Body of pancreas (tissue), 4 donors: ENCODE results near the gene AP1S1. TPM values are rescaled to one million over a fixed set of nuclear protein-coding genes. Genes with fewer than 3 reads are reported as not detected.

Source experiments
- ATAC-seq: fragments of 150-250 bp; one replicate; pipeline ENCODE4 v1.9.1; 2016
- DNase-seq, 4 donors: peaks; one replicate each; pipeline ENCODE4 v3.0.0-alpha.2; 2019
- H3K27ac ChIP-seq, 4 donors: fragments of 200-600 bp; sonication (generic); 1 replicate in 3 of 4; 2 replicates in 1 of 4; pipeline versions ENCODE4 v1.5.1 to v1.6.1; 2016 to 2019; ENCODE audit warnings: mild to moderate bottlenecking in 1 of 4, mixed read lengths in 1 of 4, moderate library complexity in 1 of 4
- H3K27me3 ChIP-seq, 2 donors: fragments of 200-600 bp; sonication (generic); one replicate each; pipeline ENCODE4 v1.6.0; 2016; ENCODE audit warnings: mild to moderate bottlenecking in 1 of 2
- H3K36me3 ChIP-seq, 2 donors: fragments of 200-600 bp; sonication (generic); replicated peaks in 1 of 2; 2 replicates each; pipeline ENCODE4 v1.5.1; 2016; ENCODE audit warnings: low read depth in 2 of 2; ENCODE audit not compliant: insufficient read depth in 1 of 2
- H3K4me1 ChIP-seq: fragments of 200-600 bp; sonication (generic); one replicate; pipeline ENCODE4 v1.6.0; 2016
- H3K4me3 ChIP-seq, 2 donors: fragments of 200-600 bp; sonication (generic); 1 replicate in 1 of 2; 2 replicates in 1 of 2; pipeline ENCODE4 v1.5.1; 2016 to 2019
- H3K9me3 ChIP-seq, 3 donors: fragments of 200-600 bp; sonication (generic); 1 replicate in 2 of 3; 2 replicates in 1 of 3; pipeline ENCODE4 v1.5.1; 2016
- POLR2A ChIP-seq, 3 donors: fragments of 450-650 bp; IDR thresholded peaks; one replicate each; pipeline ENCODE4 v1.6.1; 2016; ENCODE audit warnings: antibody characterized with exemption in 3 of 3, mild to moderate bottlenecking in 2 of 3
- WGBS, 2 donors: methylation state at CpG; one replicate each; pipeline ENCODE4 v1.1.5; 2017; 5-methylcytosine and 5-hydroxymethylcytosine counted together
- intact Hi-C: fragments of 100-400 bp; cut with DNase I; formaldehyde crosslinking; loops from one replicate; pipeline ENCODE4 v1.15.1; 2023
- total RNA-seq, 2 donors: library from RNA; depleted of rRNA; stranded (reverse); fragments of >200 nt; gene quantifications; one replicate each; pipeline ENCODE4 v1.1.0, GENCODE V29; 2016
- TF ChIP-seq, protein P1 (sequence below), 7 experiments: fragments of 450-650 bp in 4 of 7; fragments of 200-600 bp in 3 of 7; sonication (generic) in 3 of 7; IDR thresholded peaks; one replicate each; pipeline ENCODE4 v1.5.1; 2016 to 2019; ENCODE audit warnings: antibody characterized with exemption in 7 of 7

AP1S1 gene
- total RNA-seq, 2 donors from 2014 or later, result 12.2 to 23.6 TPM

- Histone ChIP-seq H3K27ac (no peak overlapping the region), H3K27me3 (peaks cover 0 to 10% of the 10 kb centered on the region in 2 donors), H3K4me3 (no peak overlapping the region), H3K36me3 (no peaks in the 10 kb centered on the region), H3K9me3 (no peaks in the 10 kb centered on the region), H3K4me1 (peaks cover under 1% of the 10 kb centered on the region)
- no peak for TF ChIP-seq POLR2A (IDR thresholded peaks at IDR 0.05)
- TF ChIP-seq, protein P1, sequence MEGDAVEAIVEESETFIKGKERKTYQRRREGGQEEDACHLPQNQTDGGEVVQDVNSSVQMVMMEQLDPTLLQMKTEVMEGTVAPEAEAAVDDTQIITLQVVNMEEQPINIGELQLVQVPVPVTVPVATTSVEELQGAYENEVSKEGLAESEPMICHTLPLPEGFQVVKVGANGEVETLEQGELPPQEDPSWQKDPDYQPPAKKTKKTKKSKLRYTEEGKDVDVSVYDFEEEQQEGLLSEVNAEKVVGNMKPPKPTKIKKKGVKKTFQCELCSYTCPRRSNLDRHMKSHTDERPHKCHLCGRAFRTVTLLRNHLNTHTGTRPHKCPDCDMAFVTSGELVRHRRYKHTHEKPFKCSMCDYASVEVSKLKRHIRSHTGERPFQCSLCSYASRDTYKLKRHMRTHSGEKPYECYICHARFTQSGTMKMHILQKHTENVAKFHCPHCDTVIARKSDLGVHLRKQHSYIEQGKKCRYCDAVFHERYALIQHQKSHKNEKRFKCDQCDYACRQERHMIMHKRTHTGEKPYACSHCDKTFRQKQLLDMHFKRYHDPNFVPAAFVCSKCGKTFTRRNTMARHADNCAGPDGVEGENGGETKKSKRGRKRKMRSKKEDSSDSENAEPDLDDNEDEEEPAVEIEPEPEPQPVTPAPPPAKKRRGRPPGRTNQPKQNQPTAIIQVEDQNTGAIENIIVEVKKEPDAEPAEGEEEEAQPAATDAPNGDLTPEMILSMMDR (IDR thresholded peaks at IDR 0.05), result no peak
- no peak for DNase-seq
- 49 to 52% methylated on average over 5 of the region's 5 CpGs for WGBS, 2 donors
- no peak for ATAC-seq
- intact Hi-C loops, result no loop called here
Observed at GRCh38 chr7:101185258-101185839, 31.1 kb downstream of the AP1S1 start.

GRCh38 chr7:101186194-101186593, 31.9 kb downstream of the AP1S1 start:
- Histone ChIP-seq H3K9me3 (no peaks in the 10 kb centered on the region), H3K27me3 (peaks cover 0 to 3% of the 10 kb centered on the region in 2 donors), H3K27ac (no peak overlapping the region), H3K4me3 (no peak overlapping the region), H3K4me1 (no peaks in the 10 kb centered on the region), H3K36me3 (no peaks in the 10 kb centered on the region)
- DNase-seq, result no peak
- TF ChIP-seq POLR2A (IDR thresholded peaks at IDR 0.05), result no peak
- TF ChIP-seq, protein P1 (IDR thresholded peaks at IDR 0.05), result no peak
- WGBS, 2 donors, result 38 to 52% methylated on average over 6 of the region's 6 CpGs
- intact Hi-C loops, result no loop called here
- no peak for ATAC-seq

DNA sequence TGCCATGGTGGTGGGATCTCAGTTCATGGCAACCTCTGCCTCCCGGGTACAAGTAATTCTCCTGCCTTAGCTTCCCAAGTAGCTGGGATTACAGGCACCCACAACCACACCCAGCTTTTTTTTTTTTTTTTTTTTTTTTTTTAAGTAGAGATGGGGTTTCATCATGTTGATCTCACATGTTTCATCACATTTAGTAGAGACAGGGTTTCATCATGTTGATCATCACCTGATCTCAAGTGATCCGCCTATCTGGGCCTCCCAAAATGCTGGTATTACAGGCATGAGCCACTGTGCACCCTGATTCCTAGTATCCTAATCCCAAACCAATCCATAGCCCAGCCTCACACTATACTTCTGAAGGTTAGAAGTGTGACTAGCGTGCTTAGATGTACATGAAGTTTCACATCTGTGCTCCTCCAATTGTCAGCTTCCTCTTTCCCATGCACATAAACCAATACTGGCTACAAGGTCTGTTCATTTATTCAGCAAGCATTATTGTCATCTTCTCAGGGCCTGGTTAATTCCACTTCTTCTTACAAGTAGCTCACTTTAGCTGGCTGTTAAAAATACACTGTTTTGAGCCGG, 32.7 kb downstream of the AP1S1 start:
- WGBS, 2 donors, result 78 to 83% methylated on average over 4 of the region's 4 CpGs
- no peak for ATAC-seq
- intact Hi-C loops, result no loop called here

GRCh38 chr7:101189109-101189508, 34.8 kb downstream of the AP1S1 start:
- ATAC-seq, result no peak
- H3K27ac ChIP-seq, result no peak overlapping the region

More for the DNA sequence above, 32.7 kb downstream of the AP1S1 start:
- no peaks in the 10 kb centered on the region for H3K9me3 ChIP-seq
- TF ChIP-seq POLR2A (IDR thresholded peaks at IDR 0.05), result no peak
- TF ChIP-seq, protein P1 (IDR thresholded peaks at IDR 0.05), result no peak
- H3K36me3 ChIP-seq, result no peaks in the 10 kb centered on the region
- H3K27me3 ChIP-seq, result no peaks in the 10 kb centered on the region
- H3K4me1 ChIP-seq, result no peaks in the 10 kb centered on the region
- no peak for DNase-seq
- H3K27ac ChIP-seq, result no peak overlapping the region
- no peak overlapping the region for H3K4me3 ChIP-seq

More at GRCh38 chr7:101189109-101189508, 34.8 kb downstream of the AP1S1 start:
- Histone ChIP-seq H3K4me3 (no peak overlapping the region), H3K4me1 (peaks cover 6% of the 10 kb centered on the region), H3K36me3 (no peaks in the 10 kb centered on the region), H3K27me3 (no peaks in the 10 kb centered on the region), H3K9me3 (no peaks in the 10 kb centered on the region)
- DNase-seq, result no peak
- intact Hi-C loops, result no loop called here
- TF ChIP-seq POLR2A (IDR thresholded peaks at IDR 0.05), result no peak
- TF ChIP-seq, protein P1 (IDR thresholded peaks at IDR 0.05), result no peak
- 70 to 71% methylated on average over 8 of the region's 8 CpGs for WGBS, 2 donors
